GM19035 (cell line): Measurements from ENCODE around the gene TXNDC9.
"Not testable (repeated sequence)": the region's sequence is repeated elsewhere in the genome, so short reads cannot be mapped to it uniquely, and the experiment has no call there.

ENCODE experiments used
- ATAC-seq: cut with Tn5 transposase; IDR thresholded peaks from one replicate; pipeline ENCODE4 v1.9.1; 2021; ENCODE audit not compliant: unreplicated experiment

Gene TXNDC9

GRCh38 chr2:99336804-99337112 is 625 bp upstream of the TXNDC9 start:
- ATAC-seq = peak; percentile 10

GRCh38 chr2:99325384-99325783 is 10.7 kb downstream of the TXNDC9 start:
- ATAC-seq = no peak

- ATAC-seq = not testable (repeated sequence)
Measured at GRCh38 chr2:99317873-99318200, 18.3 kb downstream of the TXNDC9 start.

GRCh38 chr2:99317161-99317872 is 18.8 kb downstream of the TXNDC9 start:
- ATAC-seq = no peak

DNA sequence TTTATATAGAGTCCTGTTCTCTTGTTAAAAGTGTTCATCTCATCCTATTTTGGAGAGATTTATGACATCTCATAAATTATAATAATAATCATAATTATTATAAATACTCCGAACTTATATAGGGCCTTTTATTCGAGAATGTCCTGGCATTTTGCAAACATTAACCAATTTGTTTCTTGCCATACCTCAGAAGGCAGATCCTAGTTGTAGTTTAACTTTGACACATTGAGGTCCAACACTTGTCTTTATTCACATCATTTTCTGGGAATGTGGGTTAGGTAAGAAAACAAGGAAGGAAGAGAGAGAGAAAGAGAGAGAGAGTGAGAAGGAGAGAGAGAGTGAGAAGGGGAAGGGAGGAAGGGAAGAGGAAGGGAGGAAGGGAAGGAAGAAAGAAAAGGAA is 35.0 kb downstream of the TXNDC9 start, which contains the start of gene LYG1:
Gene LYG1 (minus strand): TSS at position 101 of the 400 bp plus-strand sequence. CDS start 5,527 bp downstream, outside the sequence.
- ATAC-seq = not testable (repeated sequence)

- no peak for ATAC-seq
Measured at GRCh38 chr2:99299580-99299979, 36.6 kb downstream of the TXNDC9 start.

DNA sequence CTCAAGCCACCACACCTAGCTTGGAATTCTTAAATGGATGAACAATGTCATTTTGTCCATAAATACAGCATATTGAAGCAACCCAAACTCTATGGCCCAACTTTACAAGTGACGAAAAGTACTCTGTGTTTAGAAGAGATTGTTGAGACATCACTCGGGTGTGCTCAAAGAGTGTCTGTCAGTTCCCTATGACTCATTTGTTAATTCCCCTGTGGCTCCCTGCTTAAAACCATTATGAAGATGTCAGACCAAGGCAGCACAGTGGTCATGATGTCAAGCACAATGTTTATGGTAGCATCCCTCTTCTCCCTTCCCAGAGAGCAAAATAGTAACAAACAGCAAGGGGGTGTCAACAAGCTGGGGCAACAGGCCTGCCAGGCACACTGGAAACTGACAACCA is 38.1 kb downstream of the TXNDC9 start:
- no peak for ATAC-seq

- no peak for ATAC-seq
Measured at GRCh38 chr2:99285526-99285925, 50.6 kb downstream of the TXNDC9 start.

- no peak for ATAC-seq
Measured at GRCh38 chr2:99279969-99280695, 56.0 kb downstream of the TXNDC9 start.

- ATAC-seq = no peak
Measured at GRCh38 chr2:99278793-99279291, 57.3 kb downstream of the TXNDC9 start.

DNA sequence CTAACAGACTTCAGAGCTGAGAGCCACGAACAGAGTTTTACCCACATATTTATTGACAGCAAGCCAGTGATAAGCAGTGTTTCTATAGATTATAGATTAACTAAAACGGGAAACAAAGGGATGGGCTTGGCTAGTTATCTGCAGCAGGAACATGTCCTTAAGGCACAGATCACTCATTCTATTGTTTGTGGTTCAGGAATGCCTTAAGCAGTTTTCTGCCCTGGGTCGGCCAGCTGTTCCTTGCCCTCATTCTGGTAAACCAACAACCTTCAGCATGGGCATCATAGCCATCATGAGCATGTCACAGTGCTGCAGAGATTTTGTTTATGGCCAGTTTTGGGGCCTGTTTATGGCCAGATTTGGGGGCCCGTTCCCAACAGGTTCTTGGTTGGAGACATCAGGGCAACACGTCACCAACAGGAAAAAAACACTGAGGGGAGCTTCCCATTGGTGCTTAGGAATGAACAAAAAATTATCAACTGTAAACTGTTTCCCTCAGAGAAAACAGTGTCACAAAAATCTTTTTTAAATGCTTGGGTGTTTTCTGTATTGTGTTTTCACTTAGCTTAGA is 57.9 kb downstream of the TXNDC9 start:
- not testable (repeated sequence) for ATAC-seq

DNA sequence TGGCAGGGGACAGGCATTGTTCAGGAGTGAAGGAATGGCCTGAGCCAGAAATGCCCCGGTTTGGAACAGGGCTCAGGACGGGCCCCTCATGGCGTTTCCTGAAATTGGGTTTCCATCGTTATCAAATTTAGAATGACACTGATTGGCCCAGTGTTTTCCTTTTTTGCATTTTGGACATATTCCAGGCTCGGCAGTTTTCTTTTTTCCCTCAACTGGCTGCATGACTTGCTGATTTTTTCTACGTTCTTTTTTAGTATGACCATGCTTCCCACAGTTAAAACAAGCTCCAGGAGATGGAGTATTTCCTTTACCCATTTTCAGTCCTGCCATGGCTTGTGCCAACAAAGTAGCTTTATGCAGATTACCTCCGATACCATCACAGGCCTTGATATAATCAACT is 60.3 kb downstream of the TXNDC9 start:
- ATAC-seq = no peak
